CD14-positive monocyte (primary cell): ENCODE results near the gene CACUL1. TPM values are rescaled to one million over a fixed set of nuclear protein-coding genes. Genes with fewer than 3 reads are reported as not detected.

Experiments used
- DNase-seq, 3 donors: peaks; one replicate each; pipeline ENCODE4 v3.0.0-alpha.2; 2011 to 2022
- H2AFZ ChIP-seq: 2 replicates; pipeline ENCODE4 v1.6.0; 2012; ENCODE audit warnings: mild to moderate bottlenecking, low read depth, low read length, inconsistent platforms; ENCODE audit not compliant: insufficient read depth, poor library complexity, severe bottlenecking
- H3K27ac ChIP-seq, 2 donors: 1 replicate in 1 of 2; 2 replicates in 1 of 2; pipeline ENCODE4 v1.5.1; 2012 to 2013; ENCODE audit warnings: low read length in 2 of 2, control low read depth in 1 of 2, inconsistent platforms in 1 of 2, low read depth in 1 of 2, mild to moderate bottlenecking in 1 of 2
- H3K27me3 ChIP-seq, 2 donors: one replicate each; pipeline versions ENCODE4 v1.6.0 to v1.6.1; 2011 to 2013; ENCODE audit warnings: low read length in 2 of 2; ENCODE audit not compliant: control insufficient read depth in 2 of 2, insufficient read depth in 2 of 2
- H3K36me3 ChIP-seq, 2 donors: replicated peaks in 1 of 2; 1 replicate in 1 of 2; 2 replicates in 1 of 2; pipeline versions ENCODE4 v1.5.1 to v1.6.1; 2012 to 2013; ENCODE audit warnings: low read length in 2 of 2, control low read depth in 1 of 2, inconsistent platforms in 1 of 2, mild to moderate bottlenecking in 1 of 2; ENCODE audit not compliant: insufficient read depth in 2 of 2, control insufficient read depth in 1 of 2
- H3K4me1 ChIP-seq, 2 donors: 1 replicate in 1 of 2; 2 replicates in 1 of 2; pipeline versions ENCODE4 v1.5.1 to v1.6.1; 2012 to 2013; ENCODE audit warnings: low read length in 2 of 2, control low read depth in 1 of 2, inconsistent platforms in 1 of 2, mild to moderate bottlenecking in 1 of 2, moderate library complexity in 1 of 2; ENCODE audit not compliant: insufficient read depth in 2 of 2, control insufficient read depth in 1 of 2
- H3K4me2 ChIP-seq: replicated peaks from 2 replicates; pipeline ENCODE3; 2012; ENCODE audit warnings: low read length, moderate library complexity, mild to moderate bottlenecking; ENCODE audit not compliant: poor library complexity, severe bottlenecking; ENCODE audit errors: extremely low read depth
- H3K4me3 ChIP-seq, 3 experiments: fragments of 200-600 bp in 1 of 3; sonication (generic) in 1 of 3; replicated peaks in 1 of 3; 1 replicate in 2 of 3; 2 replicates in 1 of 3; pipeline ENCODE4 v1.5.1; 2011 to 2013; ENCODE audit warnings: low read length in 3 of 3, mild to moderate bottlenecking in 3 of 3, control low read depth in 2 of 3, low read depth in 2 of 3, inconsistent platforms in 1 of 3, moderate library complexity in 1 of 3
- H3K79me2 ChIP-seq: 2 replicates; pipeline ENCODE4 v1.6.0; 2012; ENCODE audit warnings: mild to moderate bottlenecking, control low read depth, inconsistent platforms, low read length, moderate library complexity; ENCODE audit not compliant: insufficient read depth
- H3K9ac ChIP-seq: 2 replicates; pipeline ENCODE4 v1.6.0; 2017; ENCODE audit warnings: low read length, mild to moderate bottlenecking; ENCODE audit not compliant: insufficient read depth, poor library complexity, severe bottlenecking
- H3K9me3 ChIP-seq, 2 donors: replicated peaks in 1 of 2; 1 replicate in 1 of 2; 2 replicates in 1 of 2; pipeline versions ENCODE4 v1.5.1 to v1.6.1; 2012 to 2013; ENCODE audit warnings: low read length in 2 of 2, control low read depth in 1 of 2; ENCODE audit not compliant: control insufficient read depth in 1 of 2, insufficient read depth in 1 of 2
- H4K20me1 ChIP-seq: 2 replicates; pipeline ENCODE4 v1.6.0; 2012; ENCODE audit warnings: mild to moderate bottlenecking, low read length, control low read depth, moderate library complexity; ENCODE audit not compliant: insufficient read depth
- H3K27ac Mint-ChIP-seq, 7 donors: one replicate each; pipeline ENCODE4 v1.8.0; 2020; ENCODE audit warnings: mild to moderate bottlenecking in 7 of 7, mixed read lengths in 7 of 7, moderate library complexity in 6 of 7, inconsistent platforms in 2 of 7
- H3K27me3 Mint-ChIP-seq, 3 donors: one replicate each; pipeline ENCODE4 v1.8.0; 2021 to 2022; ENCODE audit warnings: low read depth in 3 of 3, mild to moderate bottlenecking in 3 of 3, mixed read lengths in 3 of 3, moderate library complexity in 3 of 3, inconsistent platforms in 1 of 3
- H3K36me3 Mint-ChIP-seq, 2 donors: one replicate each; pipeline ENCODE4 v1.8.0; 2020; ENCODE audit warnings: mixed read lengths in 2 of 2, inconsistent platforms in 1 of 2, mild to moderate bottlenecking in 1 of 2
- H3K4me1 Mint-ChIP-seq: one replicate; pipeline ENCODE4 v1.8.0; 2020; ENCODE audit warnings: mild to moderate bottlenecking, mixed read lengths
- H3K4me3 Mint-ChIP-seq, 2 donors: one replicate each; pipeline ENCODE4 v1.8.0; 2020; ENCODE audit warnings: mild to moderate bottlenecking in 2 of 2, mixed read lengths in 2 of 2, moderate library complexity in 1 of 2
- H3K9me3 Mint-ChIP-seq, 7 donors: one replicate each; pipeline ENCODE4 v1.8.0; 2020 to 2022; ENCODE audit warnings: mixed read lengths in 7 of 7, mild to moderate bottlenecking in 6 of 7, moderate library complexity in 6 of 7, inconsistent platforms in 2 of 7
- CTCF ChIP-seq: fragments of 200-600 bp; IDR thresholded peaks from one replicate; pipeline ENCODE4 v1.8.0; 2022; ENCODE audit warnings: antibody characterized with exemption, mild to moderate bottlenecking
- WGBS: methylation state at CpG from one replicate; pipeline ENCODE4 v1.1.5; 2013; ENCODE audit warnings: missing lambda C conversion rate; ENCODE audit not compliant: insufficient coverage; 5-methylcytosine and 5-hydroxymethylcytosine counted together
- intact Hi-C, 2 donors: fragments of 100-400 bp; cut with micrococcal nuclease; formaldehyde crosslinking; loops; one replicate each; pipeline versions ENCODE4 v1.15.0 to v1.15.1; 2023
- polyA plus RNA-seq, 3 donors: library from polyadenylated mRNA; depleted of rRNA in 1 of 3; unstranded in 2 of 3; stranded (reverse) in 1 of 3; fragments of 300-500 nt in 2 of 3; fragments of >200 nt in 1 of 3; fragmentation: Illumina TruSeq in 2 of 3; gene quantifications; 1 replicate in 2 of 3; 2 replicates in 1 of 3; pipeline ENCODE4 v1.2.3, GENCODE V29; 2012 to 2021

The CACUL1 gene
- polyA plus RNA-seq, 3 donors = 18.1 to 50.8 (median 38.8) TPM

DNA sequence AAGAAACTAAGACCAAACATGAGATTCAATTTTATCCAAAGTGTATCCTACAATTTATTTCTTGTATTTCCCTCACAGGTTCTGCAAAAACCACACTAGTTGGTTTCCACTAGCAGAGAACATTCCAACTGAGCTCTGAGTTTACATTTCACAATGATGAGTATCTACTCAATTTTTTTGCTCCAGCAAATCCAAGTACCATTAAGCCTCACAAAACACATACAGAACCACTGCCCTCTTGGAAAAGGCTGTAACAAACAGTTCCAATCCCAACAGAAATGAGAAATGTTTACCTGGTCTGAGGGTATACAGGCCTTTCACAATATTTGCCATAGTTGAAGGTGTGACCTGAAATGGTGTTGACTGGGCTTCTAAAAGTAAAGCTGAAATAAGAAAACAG lies 59.9 kb downstream of the CACUL1 start:
- Mint-ChIP-seq H3K36me3 (peaks cover 55 to 62% of the 10 kb centered on the region in 2 donors), H3K4me1 (no peaks in the 10 kb centered on the region), H3K27me3 (no peaks in the 10 kb centered on the region), H3K27ac (no peak overlapping the region), H3K9me3 (no peaks in the 10 kb centered on the region), H3K4me3 (no peak overlapping the region)
- Histone ChIP-seq H3K79me2 (no peaks in the 10 kb centered on the region), H3K27ac (no peak overlapping the region), H3K9ac (no peak overlapping the region), H3K9me3 (no peaks in the 10 kb centered on the region), H3K4me1 (no peaks in the 10 kb centered on the region), H3K4me2 (no peak overlapping the region), H3K4me3 (no peak overlapping the region), H2AFZ (no peak overlapping the region), H3K36me3 (peaks cover 34 to 77% of the 10 kb centered on the region in 2 donors), H3K27me3 (no peaks in the 10 kb centered on the region), H4K20me1 (peaks cover 13% of the 10 kb centered on the region)
- TF ChIP-seq CTCF = no peak
- no peak for DNase-seq
- intact Hi-C loops = no loop called here

- Histone ChIP-seq H3K27me3 (no peaks in the 10 kb centered on the region), H3K4me1 (no peaks in the 10 kb centered on the region), H3K36me3 (peaks cover 34 to 77% of the 10 kb centered on the region in 2 donors), H3K27ac (no peak overlapping the region), H3K4me2 (no peak overlapping the region), H2AFZ (no peak overlapping the region), H3K9me3 (no peaks in the 10 kb centered on the region), H4K20me1 (peaks cover 23% of the 10 kb centered on the region), H3K9ac (no peak overlapping the region), H3K79me2 (no peaks in the 10 kb centered on the region), H3K4me3 (no peak overlapping the region)
- H3K9me3 Mint-ChIP-seq = no peaks in the 10 kb centered on the region
- intact Hi-C loops = no loop called here
- no peak overlapping the region for H3K27ac Mint-ChIP-seq
- H3K36me3 Mint-ChIP-seq = peaks cover 57 to 66% of the 10 kb centered on the region in 2 donors
- no peak for TF ChIP-seq CTCF
- no peak for DNase-seq
- no peak overlapping the region for H3K4me3 Mint-ChIP-seq
- no peaks in the 10 kb centered on the region for H3K27me3 Mint-ChIP-seq
- no peaks in the 10 kb centered on the region for H3K4me1 Mint-ChIP-seq
- 79% methylated on average over 2 of the region's 4 CpGs for WGBS
Observed at GRCh38 chr10:118692872-118693271, 61.9 kb downstream of the CACUL1 start.
